WTC11 (cell line): ENCODE data around the gene COL18A1. TPM values are rescaled to one million over a fixed set of nuclear protein-coding genes. Genes with fewer than 3 reads are reported as not detected.

Source experiments
- ATAC-seq: fragments of 200-7000 bp; cut with Tn5 transposase; 2 replicates; pipeline ENCODE4 v1.10.0; 2021; ENCODE audit warnings: mild to moderate bottlenecking, moderate library complexity
- CTCF ChIA-PET: fragments of 300-600 bp; sonication (Branson Sonifier 250); formaldehyde crosslinking; loops from one replicate; lab custom pipeline; 2021; ENCODE audit warnings: antibody characterized with exemption; lab: Charles Lee
- POLR2A ChIA-PET: fragments of 350-600 bp; sonication (Branson Sonifier 250); formaldehyde crosslinking; loops from one replicate; lab custom pipeline; 2021; ENCODE audit warnings: antibody characterized with exemption; lab: Charles Lee
- DNase-seq: peaks from one replicate; pipeline ENCODE4 v3.0.0; 2021; ENCODE audit warnings: low spot score
- H3K27ac Mint-ChIP-seq: 2 replicates; pipeline ENCODE4 v1.8.0; 2021; ENCODE audit warnings: mixed read lengths
- H3K27me3 Mint-ChIP-seq: 2 replicates; pipeline ENCODE4 v1.8.0; 2021; ENCODE audit warnings: low read depth, mild to moderate bottlenecking, moderate library complexity, mixed read lengths
- H3K36me3 Mint-ChIP-seq: 2 replicates; pipeline ENCODE4 v1.8.0; 2021; ENCODE audit warnings: mixed read lengths
- H3K4me1 Mint-ChIP-seq: 2 replicates; pipeline ENCODE4 v1.8.0; 2022; ENCODE audit warnings: mixed read lengths
- H3K4me3 Mint-ChIP-seq: 2 replicates; pipeline ENCODE4 v1.8.0; 2021; ENCODE audit warnings: mild to moderate bottlenecking, moderate library complexity, mixed read lengths
- H3K9me3 Mint-ChIP-seq: 2 replicates; pipeline ENCODE4 v1.8.0; 2021; ENCODE audit warnings: mixed read lengths
- AFF4 ChIP-seq: sonication (generic); formaldehyde crosslinking; IDR thresholded peaks from 2 replicates; pipeline ENCODE4 v1.8.1; 2023; ENCODE audit warnings: mild to moderate bottlenecking, missing genetic modification reagents, borderline replicate concordance
- ATF6 ChIP-seq: sonication (generic); formaldehyde crosslinking; IDR thresholded peaks from 2 replicates; pipeline ENCODE4 v1.8.1; 2023; ENCODE audit warnings: mild to moderate bottlenecking, missing genetic modification reagents
- E2F5 ChIP-seq: sonication (generic); formaldehyde crosslinking; IDR thresholded peaks from 2 replicates; pipeline ENCODE4 v1.8.1; 2022; ENCODE audit warnings: mild to moderate bottlenecking, moderate library complexity, missing genetic modification reagents
- EMX1 ChIP-seq: fragments of 250-450 bp; sonication (Bioruptor Pico); IDR thresholded peaks from 2 replicates; pipeline ENCODE4 v1.8.0; 2021; ENCODE audit warnings: mild to moderate bottlenecking
- GABPB1 ChIP-seq: sonication (generic); formaldehyde crosslinking; IDR thresholded peaks from 2 replicates; pipeline ENCODE4 v1.8.1; 2023; ENCODE audit warnings: mild to moderate bottlenecking, missing genetic modification reagents
- HMGA2 ChIP-seq: fragments of 250-450 bp; sonication (Bioruptor Pico); IDR thresholded peaks from 2 replicates; pipeline ENCODE4 v1.4.0; 2021; ENCODE audit warnings: mild to moderate bottlenecking, moderate library complexity
- MXD4 ChIP-seq: fragments of 250-450 bp; sonication (Bioruptor Pico); IDR thresholded peaks from 2 replicates; pipeline ENCODE4 v1.8.0; 2021; ENCODE audit warnings: mild to moderate bottlenecking, moderate library complexity, borderline replicate concordance
- NR3C1 ChIP-seq: sonication (generic); formaldehyde crosslinking; conservative IDR thresholded peaks from 2 replicates; pipeline ENCODE4 v1.8.1; 2023; ENCODE audit warnings: low read depth, mild to moderate bottlenecking, missing genetic modification reagents
- RELA ChIP-seq: sonication (generic); formaldehyde crosslinking; IDR thresholded peaks from 2 replicates; pipeline ENCODE4 v1.8.1; 2022; ENCODE audit warnings: missing genetic modification reagents, mild to moderate bottlenecking, borderline replicate concordance
- USF1 ChIP-seq: sonication (generic); formaldehyde crosslinking; IDR thresholded peaks from 2 replicates; pipeline ENCODE4 v1.8.0; 2022; ENCODE audit warnings: mild to moderate bottlenecking, missing genetic modification reagents
- ZNF263 ChIP-seq: sonication (generic); formaldehyde crosslinking; IDR thresholded peaks from 2 replicates; pipeline ENCODE4 v1.8.1; 2022; ENCODE audit warnings: low read depth, mild to moderate bottlenecking, moderate library complexity, missing genetic modification reagents
- ZNF317 ChIP-seq: sonication (generic); formaldehyde crosslinking; IDR thresholded peaks from 2 replicates; pipeline ENCODE4 v1.8.1; 2023; ENCODE audit warnings: low read depth, mild to moderate bottlenecking, moderate library complexity, missing genetic modification reagents, borderline replicate concordance
- total RNA-seq: library from RNA; stranded (reverse); gene quantifications from 3 replicates; pipeline ENCODE4 v1.2.3, GENCODE V29; 2021
- TF ChIP-seq, protein P1 (sequence below): sonication (generic); formaldehyde crosslinking; IDR thresholded peaks from 2 replicates; pipeline ENCODE4 v1.8.0; 2022; ENCODE audit warnings: mild to moderate bottlenecking, missing genetic modification reagents
- TF ChIP-seq, protein P2 (sequence below): sonication (generic); formaldehyde crosslinking; IDR thresholded peaks from 2 replicates; pipeline ENCODE4 v1.8.1; 2022; ENCODE audit warnings: low read depth, missing genetic modification reagents, borderline replicate concordance
- TF ChIP-seq, protein P3 (sequence below): sonication (generic); formaldehyde crosslinking; IDR thresholded peaks from 2 replicates; pipeline ENCODE4 v1.8.0; 2023; ENCODE audit warnings: missing genetic modification reagents

COL18A1 gene
- total RNA-seq, 1 experiment from 2014 or later: 231 TPM

- no peak for TF ChIP-seq E2F5 (CRISPR knock-in tag)
- TF ChIP-seq RELA (CRISPR knock-in tag): no peak
- no peak for TF ChIP-seq NR3C1 (CRISPR knock-in tag)
- no peak for TF ChIP-seq ZNF263 (CRISPR knock-in tag)
- TF ChIP-seq, protein P1, sequence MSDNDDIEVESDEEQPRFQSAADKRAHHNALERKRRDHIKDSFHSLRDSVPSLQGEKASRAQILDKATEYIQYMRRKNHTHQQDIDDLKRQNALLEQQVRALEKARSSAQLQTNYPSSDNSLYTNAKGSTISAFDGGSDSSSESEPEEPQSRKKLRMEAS: no peak
- TF ChIP-seq HMGA2 (CRISPR knock-in tag): no peak
- TF ChIP-seq MXD4 (CRISPR knock-in tag): no peak
Observed at GRCh38 chr21:45465611-45466329, 60.8 kb downstream of the COL18A1 start (continued).

GRCh38 chr21:45466330-45467220, 61.6 kb downstream of the COL18A1 start:
- peaks cover 10% of the 10 kb centered on the region for H3K9me3 Mint-ChIP-seq
- no peak overlapping the region for H3K4me3 Mint-ChIP-seq
- peaks cover 18% of the 10 kb centered on the region for H3K4me1 Mint-ChIP-seq
- H3K27ac Mint-ChIP-seq: no peak overlapping the region
- CTCF ChIA-PET: interaction anchor here (0.5 to 0.6 kb wide), 2 partner anchors 76 to 282 kb away, joined by 3 to 4 read pairs; no protein-coding TSS in a partner anchor
- no peak for DNase-seq
- TF ChIP-seq EMX1 (CRISPR knock-in tag): no peak
- no peak for TF ChIP-seq NR3C1 (CRISPR knock-in tag)
- TF ChIP-seq, protein P2, sequence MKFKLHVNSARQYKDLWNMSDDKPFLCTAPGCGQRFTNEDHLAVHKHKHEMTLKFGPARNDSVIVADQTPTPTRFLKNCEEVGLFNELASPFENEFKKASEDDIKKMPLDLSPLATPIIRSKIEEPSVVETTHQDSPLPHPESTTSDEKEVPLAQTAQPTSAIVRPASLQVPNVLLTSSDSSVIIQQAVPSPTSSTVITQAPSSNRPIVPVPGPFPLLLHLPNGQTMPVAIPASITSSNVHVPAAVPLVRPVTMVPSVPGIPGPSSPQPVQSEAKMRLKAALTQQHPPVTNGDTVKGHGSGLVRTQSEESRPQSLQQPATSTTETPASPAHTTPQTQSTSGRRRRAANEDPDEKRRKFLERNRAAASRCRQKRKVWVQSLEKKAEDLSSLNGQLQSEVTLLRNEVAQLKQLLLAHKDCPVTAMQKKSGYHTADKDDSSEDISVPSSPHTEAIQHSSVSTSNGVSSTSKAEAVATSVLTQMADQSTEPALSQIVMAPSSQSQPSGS (CRISPR knock-in tag): no peak
- TF ChIP-seq ZNF317: no peak
- TF ChIP-seq, all 79 proteins: peak for 0
- ATAC-seq: no peak
- POLR2A ChIA-PET: no interaction called here
- Mint-ChIP-seq H3K27me3 (no peaks in the 10 kb centered on the region), H3K36me3 (peaks cover 19% of the 10 kb centered on the region)

DNA sequence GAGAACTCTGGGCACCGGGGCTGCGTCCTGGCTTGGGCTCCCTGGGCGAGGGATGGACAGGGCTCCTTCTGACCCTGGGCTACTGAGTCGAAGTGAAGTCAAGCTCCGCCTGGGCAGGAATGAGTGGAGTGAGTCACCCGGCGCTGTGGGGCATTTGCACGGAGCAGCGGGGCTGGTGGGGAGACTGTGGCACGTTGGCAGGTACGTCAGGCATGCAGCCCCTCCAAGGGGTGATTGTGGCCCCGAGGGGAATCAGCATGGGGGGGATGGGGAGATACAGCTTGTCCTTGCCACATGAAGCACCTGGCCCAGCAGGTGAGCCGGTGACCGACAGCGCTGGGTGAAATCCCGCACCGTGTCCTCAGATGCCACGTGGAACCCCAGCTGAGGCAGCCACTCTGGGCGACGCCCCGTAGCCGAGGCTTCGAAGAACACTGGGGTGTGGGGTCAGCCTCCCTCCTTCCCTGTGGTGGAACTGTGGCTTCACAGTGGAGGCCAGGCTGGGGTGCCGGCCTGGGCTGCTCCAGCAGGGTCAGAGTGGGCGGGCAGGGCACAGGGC, 62.3 kb downstream of the COL18A1 start:
- ChIA-PET POLR2A (no interaction called here), CTCF (no interaction called here)
- ATAC-seq (no peak), DNase-seq (no peak)
- Mint-ChIP-seq H3K4me3 (no peak overlapping the region), H3K4me1 (peaks cover 13% of the 10 kb centered on the region), H3K36me3 (peaks cover 12% of the 10 kb centered on the region), H3K27me3 (no peaks in the 10 kb centered on the region), H3K27ac (no peak overlapping the region), H3K9me3 (peaks cover 3% of the 10 kb centered on the region; the same call in 1 of the 2 replicates)
- no peak for TF ChIP-seq AFF4 (CRISPR knock-in tag)
- TF ChIP-seq, protein P3, sequence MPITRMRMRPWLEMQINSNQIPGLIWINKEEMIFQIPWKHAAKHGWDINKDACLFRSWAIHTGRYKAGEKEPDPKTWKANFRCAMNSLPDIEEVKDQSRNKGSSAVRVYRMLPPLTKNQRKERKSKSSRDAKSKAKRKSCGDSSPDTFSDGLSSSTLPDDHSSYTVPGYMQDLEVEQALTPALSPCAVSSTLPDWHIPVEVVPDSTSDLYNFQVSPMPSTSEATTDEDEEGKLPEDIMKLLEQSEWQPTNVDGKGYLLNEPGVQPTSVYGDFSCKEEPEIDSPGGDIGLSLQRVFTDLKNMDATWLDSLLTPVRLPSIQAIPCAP: no peak
- no peak for TF ChIP-seq GABPB1
- TF ChIP-seq ATF6: no peak
- TF ChIP-seq ZNF317: no peak
- TF ChIP-seq USF1: no peak
